Neuronal stem cell (in vitro differentiated cells): ENCODE measurements around the gene OLFML2A.

Experiments used
- DNase-seq: peaks from one replicate; pipeline ENCODE4 v3.0.0-alpha.2; 2013; ENCODE audit warnings: low spot score
- H2AFZ ChIP-seq: one replicate; pipeline ENCODE4 v1.6.1; 2013; ENCODE audit warnings: mild to moderate bottlenecking, low read length, inconsistent platforms
- H2AK5ac ChIP-seq: 2 replicates; pipeline ENCODE4 v1.6.1; 2013; ENCODE audit warnings: low read depth, mild to moderate bottlenecking, inconsistent platforms, low read length, moderate library complexity, mixed read lengths
- H2BK120ac ChIP-seq: 2 replicates; pipeline ENCODE4 v1.6.1; 2013; ENCODE audit warnings: low read depth, mild to moderate bottlenecking, inconsistent platforms, low read length, moderate library complexity, mixed read lengths
- H2BK12ac ChIP-seq: one replicate; pipeline ENCODE4 v1.6.1; 2013; ENCODE audit warnings: low read length, inconsistent platforms
- H2BK15ac ChIP-seq: 2 replicates; pipeline ENCODE4 v1.6.1; 2013; ENCODE audit warnings: mild to moderate bottlenecking, low read length, inconsistent platforms, mixed read lengths
- H2BK5ac ChIP-seq: one replicate; pipeline ENCODE4 v1.6.1; 2013; ENCODE audit warnings: inconsistent platforms, mild to moderate bottlenecking, low read length, moderate library complexity
- H3K14ac ChIP-seq: one replicate; pipeline ENCODE4 v1.6.1; 2013; ENCODE audit warnings: low read length, inconsistent platforms
- H3K18ac ChIP-seq: 2 replicates; pipeline ENCODE4 v1.6.1; 2013; ENCODE audit warnings: low read length, inconsistent platforms
- H3K23ac ChIP-seq: 2 replicates; pipeline ENCODE4 v1.6.1; 2013; ENCODE audit warnings: low read depth, mild to moderate bottlenecking, mixed read lengths, low read length, inconsistent platforms; ENCODE audit not compliant: poor library complexity
- H3K27ac ChIP-seq: replicated peaks from 3 replicates; pipeline ENCODE4 v1.5.1; 2013; ENCODE audit warnings: low read length, inconsistent platforms
- H3K27me3 ChIP-seq, 3 experiments: 2 replicates each; pipeline ENCODE4 v1.6.1; 2013; ENCODE audit warnings: low read length in 3 of 3, mild to moderate bottlenecking in 2 of 3, inconsistent platforms in 1 of 3, low read depth in 1 of 3, mixed read lengths in 1 of 3, moderate library complexity in 1 of 3; ENCODE audit not compliant: control insufficient read depth in 3 of 3, insufficient read depth in 3 of 3
- H3K36me3 ChIP-seq, 2 donors: replicated peaks in 1 of 2; 2 replicates each; pipeline ENCODE4 v1.6.1; 2013; ENCODE audit warnings: low read length in 2 of 2; ENCODE audit not compliant: control insufficient read depth in 2 of 2, insufficient read depth in 2 of 2
- H3K4ac ChIP-seq: 2 replicates; pipeline ENCODE4 v1.6.1; 2013; ENCODE audit warnings: inconsistent platforms, mild to moderate bottlenecking, low read length, moderate library complexity
- H3K4me1 ChIP-seq, 2 donors: 1 replicate in 1 of 2; 2 replicates in 1 of 2; pipeline ENCODE4 v1.6.1; 2013; ENCODE audit warnings: low read length in 2 of 2, low read depth in 1 of 2; ENCODE audit not compliant: control insufficient read depth in 2 of 2, insufficient read depth in 1 of 2
- H3K4me2 ChIP-seq: one replicate; pipeline ENCODE4 v1.6.1; 2013; ENCODE audit warnings: mild to moderate bottlenecking, low read length, inconsistent platforms; ENCODE audit not compliant: insufficient read depth, poor library complexity, severe bottlenecking
- H3K4me3 ChIP-seq, 2 donors: 2 replicates each; pipeline ENCODE4 v1.5.1; 2013; ENCODE audit warnings: low read length in 2 of 2, mild to moderate bottlenecking in 2 of 2, inconsistent platforms in 1 of 2, moderate library complexity in 1 of 2
- H3K79me1 ChIP-seq: one replicate; pipeline ENCODE4 v1.6.1; 2013; ENCODE audit warnings: low read depth, mild to moderate bottlenecking, inconsistent platforms, low read length, moderate library complexity
- H3K9ac ChIP-seq: one replicate; pipeline ENCODE4 v1.6.1; 2013; ENCODE audit warnings: mild to moderate bottlenecking, low read depth, low read length, inconsistent platforms; ENCODE audit not compliant: poor library complexity
- H3K9me3 ChIP-seq, 2 donors: replicated peaks in 1 of 2; 2 replicates each; pipeline versions ENCODE3 to v1.6.1; 2013; ENCODE audit warnings: low read length in 2 of 2, mild to moderate bottlenecking in 2 of 2, inconsistent platforms in 1 of 2, low read depth in 1 of 2, mixed read lengths in 1 of 2, moderate library complexity in 1 of 2; ENCODE audit not compliant: control insufficient read depth in 2 of 2, insufficient read depth in 1 of 2
- H4K8ac ChIP-seq: one replicate; pipeline ENCODE4 v1.6.1; 2013; ENCODE audit warnings: low read depth, mild to moderate bottlenecking, inconsistent platforms, low read length, moderate library complexity
- H4K91ac ChIP-seq: one replicate; pipeline ENCODE4 v1.6.1; 2013; ENCODE audit warnings: low read length, low read depth, mild to moderate bottlenecking, inconsistent platforms; ENCODE audit not compliant: poor library complexity
- WGBS, 2 donors: extraction: QIAGEN DNeasy Blood & Tissue Kit; methylation state at CpG; one replicate each; pipeline ENCODE4 v1.1.7; 2013; ENCODE audit warnings: missing lambda C conversion rate in 2 of 2, mixed read lengths in 1 of 2; ENCODE audit not compliant: insufficient read length in 2 of 2, insufficient replicate concordance in 1 of 2; ENCODE audit errors: extremely low coverage in 2 of 2; 5-methylcytosine and 5-hydroxymethylcytosine counted together

The OLFML2A gene

DNA sequence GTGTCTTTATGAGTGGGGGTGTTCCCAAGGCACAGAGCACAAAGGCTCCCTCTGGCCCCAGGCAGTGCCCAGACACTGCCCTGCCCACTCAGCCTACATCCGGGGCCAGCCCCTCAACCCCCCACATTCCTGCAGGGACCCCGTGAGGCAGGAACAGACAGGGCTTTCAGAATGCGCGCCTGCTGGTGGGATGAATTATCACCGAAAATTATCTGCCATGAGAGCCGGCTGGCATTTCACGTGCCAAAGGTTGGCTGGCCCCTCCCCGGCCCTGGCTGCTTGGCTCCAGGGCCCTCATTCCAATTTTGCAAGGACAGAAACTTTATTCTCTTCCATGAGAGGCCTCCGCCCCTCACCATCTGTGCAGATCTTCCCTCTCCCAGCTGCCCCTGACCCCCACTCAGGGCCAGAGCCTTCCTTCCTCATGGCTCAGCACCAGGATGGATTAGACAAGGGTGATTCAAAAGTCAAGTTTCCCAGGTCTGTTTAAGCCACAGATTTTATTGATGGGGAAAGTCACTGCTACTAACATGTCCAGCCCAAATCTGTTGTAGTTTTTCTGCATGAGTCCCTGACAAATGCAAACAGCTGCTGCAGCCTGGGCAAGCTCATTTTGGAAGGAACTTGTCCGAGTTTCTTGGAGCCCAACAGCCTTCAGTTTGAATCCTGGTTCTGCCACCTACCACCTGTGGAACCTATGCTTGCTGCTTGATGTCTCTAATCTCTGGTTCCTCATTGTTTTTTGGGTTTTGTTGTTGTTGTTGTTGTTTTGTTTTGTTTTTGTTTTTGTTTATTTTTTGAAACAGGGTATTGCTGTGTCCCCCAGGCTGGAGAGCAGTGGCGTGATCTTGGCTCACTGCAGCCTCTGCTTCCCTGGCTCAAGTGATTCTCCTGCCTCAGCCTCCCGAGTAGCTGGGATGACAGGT, 44.0 kb downstream of the OLFML2A start:
- H3K27ac ChIP-seq: no peak overlapping the region

DNA sequence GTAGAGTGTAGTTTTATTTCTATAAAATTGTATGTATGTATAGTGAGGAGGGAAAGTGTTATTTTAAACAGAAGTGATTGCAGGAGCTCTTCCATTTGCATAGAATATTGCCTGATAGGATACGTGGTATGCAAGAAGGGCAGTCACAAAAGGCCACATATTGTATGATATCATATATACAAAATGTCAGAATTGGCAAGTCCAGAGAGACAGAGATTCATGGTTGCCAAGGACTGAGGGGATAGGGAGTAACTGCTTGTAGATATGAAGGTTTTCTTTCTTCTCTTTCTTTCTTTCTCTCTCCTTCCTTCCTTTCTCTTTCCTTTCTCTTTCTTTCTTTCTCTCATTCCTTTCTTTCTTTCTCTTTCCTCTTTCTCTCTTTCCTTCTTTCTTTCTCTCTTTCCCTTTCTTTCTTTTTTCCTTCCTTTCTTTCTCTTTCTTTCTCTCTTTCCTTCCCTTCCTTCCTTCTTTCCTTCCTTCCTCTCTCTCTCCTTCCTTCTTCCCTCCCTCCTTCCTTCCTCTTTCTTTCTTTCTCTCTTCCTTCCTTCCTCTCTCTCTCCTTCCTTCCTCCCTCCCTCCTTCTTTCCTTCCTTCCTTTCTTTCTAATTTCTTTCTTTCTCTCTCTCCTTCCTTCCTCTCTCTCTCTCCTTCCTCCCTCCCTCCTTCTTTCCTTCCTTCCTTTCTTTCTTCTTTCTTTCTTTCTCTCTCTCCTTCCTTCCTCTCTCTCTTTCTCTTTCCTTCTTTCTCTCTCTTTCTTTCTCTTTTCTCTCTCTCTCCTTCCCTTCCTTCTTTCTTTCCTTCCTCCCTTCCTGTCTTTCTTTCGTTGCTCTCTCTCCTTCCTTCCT, 51.8 kb downstream of the OLFML2A start:
- Histone ChIP-seq H3K4me1 (no peaks in the 10 kb centered on the region), H4K8ac (no peak overlapping the region), H2AFZ (no peak overlapping the region), H3K4me2 (no peak overlapping the region), H3K27me3 (peaks cover 0 to 16% (median 0%) of the 10 kb centered on the region in 3 experiments), H3K36me3 (no peaks in the 10 kb centered on the region), H3K23ac (no peak overlapping the region), H3K9ac (no peak overlapping the region), H2BK120ac (no peak overlapping the region), H2AK5ac (no peak overlapping the region), H4K91ac (no peak overlapping the region), H3K4me3 (no peak overlapping the region), H3K27ac (no peak overlapping the region), H2BK5ac (no peak overlapping the region), H3K79me1 (no peaks in the 10 kb centered on the region), H3K14ac (no peak overlapping the region), H3K4ac (no peak overlapping the region), H3K18ac (no peak overlapping the region), H3K9me3 (no peaks in the 10 kb centered on the region), H2BK15ac (no peak overlapping the region), H2BK12ac (no peak overlapping the region)
- WGBS, 2 donors: no CpG with 5 or more reads among the region's 2 CpGs
- DNase-seq: no peak

More for the DNA sequence above, 44.0 kb downstream of the OLFML2A start:
- Histone ChIP-seq H3K9ac (no peak overlapping the region), H3K36me3 (no peaks in the 10 kb centered on the region), H2BK12ac (no peak overlapping the region), H3K18ac (no peak overlapping the region), H2BK5ac (peak overlapping the region; percentile 7), H2BK120ac (no peak overlapping the region), H4K91ac (no peak overlapping the region), H4K8ac (no peak overlapping the region), H3K4me1 (peaks cover 2 to 4% of the 10 kb centered on the region in 2 donors), H3K9me3 (no peaks in the 10 kb centered on the region), H2AK5ac (no peak overlapping the region), H3K4me2 (no peak overlapping the region), H2AFZ (peak overlapping the region; percentile 49), H3K27me3 (peaks cover 0 to 6% (median 0%) of the 10 kb centered on the region in 3 experiments), H3K4ac (no peak overlapping the region), H2BK15ac (peak overlapping the region; percentile 20), H3K79me1 (no peaks in the 10 kb centered on the region), H3K4me3 (no peak overlapping the region), H3K14ac (no peak overlapping the region), H3K23ac (no peak overlapping the region)
- no CpG with 5 or more reads among the region's 12 CpGs for WGBS, 2 donors
- DNase-seq: no peak

DNA sequence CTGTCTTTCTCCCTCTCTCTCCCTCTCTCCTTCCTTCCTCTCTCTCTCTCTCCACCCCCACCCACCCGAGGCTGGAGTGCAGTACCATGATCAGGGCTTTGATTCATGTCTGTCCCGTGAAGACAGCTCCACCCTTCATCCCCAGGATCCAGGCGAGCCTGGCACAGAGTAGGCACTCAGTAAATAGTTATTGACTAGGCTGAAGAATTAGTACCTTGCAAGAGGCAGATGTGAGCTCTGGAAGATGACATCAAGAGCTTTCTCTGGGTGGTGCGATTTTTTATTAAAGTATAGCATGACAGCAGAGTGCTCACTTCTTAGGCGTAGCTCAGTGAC, 52.4 kb downstream of the OLFML2A start:
- no peak overlapping the region for H2AFZ ChIP-seq
- H3K23ac ChIP-seq: no peak overlapping the region
- H3K4me1 ChIP-seq: no peaks in the 10 kb centered on the region
- H2BK12ac ChIP-seq: no peak overlapping the region
- no peak overlapping the region for H4K8ac ChIP-seq
- no peak overlapping the region for H2BK120ac ChIP-seq
- no peak overlapping the region for H2AK5ac ChIP-seq
- H3K18ac ChIP-seq: no peak overlapping the region
- H3K9me3 ChIP-seq: no peaks in the 10 kb centered on the region
- no CpG with 5 or more reads among the region's 5 CpGs for WGBS, 2 donors
- no peaks in the 10 kb centered on the region for H3K79me1 ChIP-seq
- H3K27ac ChIP-seq: no peak overlapping the region
- no peak overlapping the region for H3K4ac ChIP-seq
- H3K27me3 ChIP-seq: peaks cover 0 to 16% (median 0%) of the 10 kb centered on the region in 3 experiments
- H2BK15ac ChIP-seq: no peak overlapping the region
- H3K4me3 ChIP-seq: no peak overlapping the region
- no peak overlapping the region for H3K14ac ChIP-seq
- no peak for DNase-seq
- H3K36me3 ChIP-seq: no peaks in the 10 kb centered on the region
- H4K91ac ChIP-seq: no peak overlapping the region
- no peak overlapping the region for H3K4me2 ChIP-seq
- no peak overlapping the region for H3K9ac ChIP-seq
- no peak overlapping the region for H2BK5ac ChIP-seq

DNA sequence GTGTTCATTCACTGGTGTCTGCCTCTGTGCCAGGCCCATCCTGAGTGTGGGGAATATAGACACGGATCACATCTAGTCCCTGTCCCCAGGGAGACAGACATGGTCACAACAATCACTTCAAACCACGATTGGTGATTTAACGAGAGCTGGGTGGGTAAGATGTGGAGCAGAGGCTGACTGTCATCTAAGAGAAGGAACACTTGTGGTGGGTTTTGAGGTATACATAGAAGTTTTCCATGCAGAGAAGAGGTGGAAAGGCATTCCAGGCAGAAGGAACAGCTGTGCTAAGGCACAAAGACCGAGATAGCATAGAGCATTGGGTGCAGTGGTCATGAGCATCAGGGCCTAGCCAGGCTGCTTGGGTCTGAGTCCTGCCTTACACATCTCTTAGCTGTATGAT, 53.7 kb downstream of the OLFML2A start:
- H4K91ac ChIP-seq: no peak overlapping the region
- no peak overlapping the region for H3K18ac ChIP-seq
- no peak overlapping the region for H4K8ac ChIP-seq
- no peak overlapping the region for H2BK12ac ChIP-seq
- WGBS, 2 donors: no CpG with 5 or more reads among the region's 4 CpGs
- no peak overlapping the region for H2AFZ ChIP-seq
- no peak overlapping the region for H3K4me3 ChIP-seq
- H3K14ac ChIP-seq: no peak overlapping the region
- H3K4me1 ChIP-seq: no peaks in the 10 kb centered on the region
- H3K9ac ChIP-seq: no peak overlapping the region
- DNase-seq: no peak
- no peak overlapping the region for H3K27ac ChIP-seq
- H3K36me3 ChIP-seq: no peaks in the 10 kb centered on the region
- no peak overlapping the region for H2AK5ac ChIP-seq
- no peaks in the 10 kb centered on the region for H3K79me1 ChIP-seq
- H3K23ac ChIP-seq: no peak overlapping the region
- H2BK120ac ChIP-seq: no peak overlapping the region
- H3K27me3 ChIP-seq: peaks cover 0 to 24% (median 0%) of the 10 kb centered on the region in 3 experiments
- H2BK15ac ChIP-seq: no peak overlapping the region
- no peak overlapping the region for H3K4ac ChIP-seq
- no peaks in the 10 kb centered on the region for H3K9me3 ChIP-seq
- no peak overlapping the region for H3K4me2 ChIP-seq
- no peak overlapping the region for H2BK5ac ChIP-seq
